Omental fat pad (tissue), 4 donors: ENCODE results near the gene PROZ. TPM values are rescaled to one million over a fixed set of nuclear protein-coding genes. Genes with fewer than 3 reads are reported as not detected.

Experiments used
- ATAC-seq: fragments of 150-250 bp; one replicate; pipeline ENCODE4 v1.9.1; 2016; ENCODE audit warnings: mild to moderate bottlenecking, moderate library complexity; ENCODE audit not compliant: low FRiP score
- DNase-seq: peaks from one replicate; pipeline ENCODE4 v3.0.0-alpha.2; 2019; ENCODE audit warnings: low spot score
- total RNA-seq, 4 donors: library from RNA; depleted of rRNA; stranded (reverse); fragments of >200 nt; gene quantifications; one replicate each; pipeline ENCODE4 v1.1.0, GENCODE V29; 2016
- TF ChIP-seq, protein P1 (sequence below), 3 donors: fragments of 450-650 bp; IDR thresholded peaks; one replicate each; pipeline ENCODE4 v1.5.1; 2016 to 2017; ENCODE audit warnings: antibody characterized with exemption in 3 of 3, mild to moderate bottlenecking in 3 of 3, moderate library complexity in 2 of 3

Gene PROZ
- total RNA-seq, 4 donors from 2014 or later: not detected

DNA sequence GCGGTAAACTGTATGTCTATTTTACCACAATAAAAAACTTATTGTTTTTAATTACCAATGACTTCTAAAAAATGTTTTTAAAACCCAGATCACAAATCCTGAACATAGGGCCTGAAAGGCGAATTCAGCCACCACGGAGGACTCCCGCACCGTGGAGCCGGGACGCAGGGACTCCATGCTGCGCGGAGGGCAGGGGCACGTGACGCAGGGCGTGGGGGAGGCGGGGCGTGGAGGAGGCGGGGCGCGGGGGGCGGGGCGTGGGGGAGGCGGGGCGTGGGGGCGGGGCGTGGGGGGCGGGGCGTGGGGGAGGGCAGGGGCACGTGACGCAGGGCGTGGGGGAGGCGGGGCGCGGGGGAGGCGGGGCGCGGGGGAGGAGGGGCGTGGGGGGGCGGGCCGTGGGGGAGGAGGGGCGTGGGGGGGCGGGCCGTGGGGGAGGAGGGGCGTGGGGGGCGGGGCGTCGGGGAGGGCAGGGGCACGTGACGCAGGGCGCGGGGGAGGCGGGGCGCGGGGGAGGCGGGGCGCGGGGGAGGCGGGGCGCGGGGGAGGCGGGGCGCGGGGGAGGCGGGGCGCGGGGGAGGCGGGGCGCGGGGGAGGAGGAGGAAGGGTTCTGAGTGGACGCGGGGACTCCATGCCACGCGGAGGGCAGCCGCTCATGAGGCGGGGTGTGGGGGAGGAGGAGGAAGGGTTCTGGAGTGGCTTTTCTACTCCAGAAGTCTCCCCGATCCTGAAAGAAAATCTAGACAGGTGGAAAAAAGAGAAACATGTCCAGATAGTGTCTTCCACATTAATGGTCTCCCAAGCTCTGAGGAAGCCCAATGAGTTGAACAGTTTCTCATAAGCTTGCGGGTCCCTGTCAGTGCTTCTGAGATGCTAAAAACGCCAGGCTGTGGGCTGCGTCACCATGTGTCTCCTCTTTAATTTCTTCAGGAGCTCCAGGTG, 4.4 kb upstream of the PROZ start:
- DNase-seq (peak; percentile 52), ATAC-seq (peak; percentile 58)
- TF ChIP-seq, protein P1, sequence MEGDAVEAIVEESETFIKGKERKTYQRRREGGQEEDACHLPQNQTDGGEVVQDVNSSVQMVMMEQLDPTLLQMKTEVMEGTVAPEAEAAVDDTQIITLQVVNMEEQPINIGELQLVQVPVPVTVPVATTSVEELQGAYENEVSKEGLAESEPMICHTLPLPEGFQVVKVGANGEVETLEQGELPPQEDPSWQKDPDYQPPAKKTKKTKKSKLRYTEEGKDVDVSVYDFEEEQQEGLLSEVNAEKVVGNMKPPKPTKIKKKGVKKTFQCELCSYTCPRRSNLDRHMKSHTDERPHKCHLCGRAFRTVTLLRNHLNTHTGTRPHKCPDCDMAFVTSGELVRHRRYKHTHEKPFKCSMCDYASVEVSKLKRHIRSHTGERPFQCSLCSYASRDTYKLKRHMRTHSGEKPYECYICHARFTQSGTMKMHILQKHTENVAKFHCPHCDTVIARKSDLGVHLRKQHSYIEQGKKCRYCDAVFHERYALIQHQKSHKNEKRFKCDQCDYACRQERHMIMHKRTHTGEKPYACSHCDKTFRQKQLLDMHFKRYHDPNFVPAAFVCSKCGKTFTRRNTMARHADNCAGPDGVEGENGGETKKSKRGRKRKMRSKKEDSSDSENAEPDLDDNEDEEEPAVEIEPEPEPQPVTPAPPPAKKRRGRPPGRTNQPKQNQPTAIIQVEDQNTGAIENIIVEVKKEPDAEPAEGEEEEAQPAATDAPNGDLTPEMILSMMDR (IDR thresholded peaks at IDR 0.05): no peak

DNA sequence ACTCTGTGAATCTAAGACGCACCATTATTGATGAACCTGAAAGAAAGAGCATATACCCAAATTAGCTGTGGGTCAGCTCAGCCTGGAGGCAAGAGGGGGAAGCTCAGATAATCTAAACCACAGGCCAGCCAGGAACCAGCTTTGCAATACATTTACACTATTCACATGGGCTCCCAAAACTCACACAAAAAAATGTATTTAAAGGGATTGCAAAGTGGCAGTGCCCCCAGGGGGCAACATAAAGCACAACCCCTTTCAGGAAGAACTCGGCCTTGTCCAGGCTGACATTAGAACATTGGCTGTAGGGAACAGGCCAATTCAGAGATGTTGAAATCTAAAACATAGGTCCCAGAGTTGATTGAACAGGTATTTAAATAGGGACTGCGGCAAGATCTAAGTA, 3.2 kb upstream of the PROZ start:
- ATAC-seq (no peak), DNase-seq (no peak)
- TF ChIP-seq, protein P1 (IDR thresholded peaks at IDR 0.05): no peak

DNA sequence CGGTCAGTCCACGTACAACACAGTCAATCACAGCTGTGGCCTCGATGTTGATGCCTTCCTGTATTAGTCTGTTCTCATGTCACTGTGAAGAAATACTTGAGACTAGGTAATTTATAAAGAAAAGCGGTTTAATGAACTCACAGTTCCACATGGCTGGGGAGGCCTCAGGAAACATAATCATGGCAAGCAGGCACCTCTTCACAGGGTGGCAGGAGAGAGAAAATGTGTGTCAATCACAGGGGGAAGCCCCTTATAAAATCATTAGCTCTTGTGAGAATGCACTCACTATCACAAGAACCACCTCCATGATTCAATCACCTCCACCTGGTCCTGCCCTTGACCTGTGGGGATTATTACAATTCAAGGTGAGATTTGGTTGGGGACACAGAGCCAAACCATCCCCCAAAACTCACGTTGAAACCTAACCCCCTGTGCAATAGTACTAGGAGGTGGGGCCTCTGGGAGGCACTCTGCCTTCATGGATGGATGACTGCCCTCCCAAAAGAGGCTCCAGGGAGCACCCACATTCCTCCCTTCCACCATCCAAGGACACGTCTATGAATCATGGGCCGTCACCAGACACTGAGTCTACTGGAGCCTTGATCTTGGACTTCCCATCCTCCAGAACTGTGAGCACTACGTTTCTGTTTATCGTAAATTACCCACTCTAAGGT, 2.3 kb upstream of the PROZ start:
- TF ChIP-seq, protein P1 (IDR thresholded peaks at IDR 0.05): no peak
- DNase-seq: no peak
- ATAC-seq: no peak

DNA sequence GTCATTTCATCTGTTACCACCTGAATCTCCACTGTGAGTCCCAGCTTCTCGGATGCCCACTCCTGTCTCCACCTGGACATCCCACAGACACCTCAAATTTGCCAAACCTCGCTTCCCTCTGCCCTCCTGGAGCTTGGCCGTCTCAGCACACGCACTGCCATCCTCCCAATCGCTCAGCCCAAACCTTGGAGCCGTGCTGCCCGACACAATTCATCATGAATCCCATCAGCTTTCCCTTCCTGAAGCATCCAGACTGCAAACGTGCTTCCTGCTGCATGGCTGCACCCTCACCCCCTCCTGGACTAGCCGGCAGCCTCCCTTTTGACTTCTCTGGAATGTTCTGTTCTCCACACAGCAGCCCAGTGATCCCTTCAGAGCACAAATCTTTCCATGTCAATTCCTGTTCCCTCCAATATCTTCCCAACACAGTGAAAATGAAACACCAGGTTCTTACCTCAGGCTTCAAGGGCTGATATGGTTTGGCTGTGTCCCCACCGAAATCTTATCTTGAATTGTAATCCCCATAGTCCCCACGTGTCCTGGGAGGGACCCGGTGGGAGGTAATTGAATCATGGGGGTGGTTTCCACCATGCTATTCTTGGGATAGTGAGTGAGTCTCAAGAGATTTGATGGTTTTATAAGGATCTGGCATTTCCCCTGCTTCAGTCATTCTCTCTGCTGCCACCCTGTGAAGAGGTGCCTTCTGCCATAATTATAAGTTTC, 1.1 kb upstream of the PROZ start:
- ATAC-seq: no peak
- TF ChIP-seq, protein P1 (IDR thresholded peaks at IDR 0.05): no peak
- no peak for DNase-seq

DNA sequence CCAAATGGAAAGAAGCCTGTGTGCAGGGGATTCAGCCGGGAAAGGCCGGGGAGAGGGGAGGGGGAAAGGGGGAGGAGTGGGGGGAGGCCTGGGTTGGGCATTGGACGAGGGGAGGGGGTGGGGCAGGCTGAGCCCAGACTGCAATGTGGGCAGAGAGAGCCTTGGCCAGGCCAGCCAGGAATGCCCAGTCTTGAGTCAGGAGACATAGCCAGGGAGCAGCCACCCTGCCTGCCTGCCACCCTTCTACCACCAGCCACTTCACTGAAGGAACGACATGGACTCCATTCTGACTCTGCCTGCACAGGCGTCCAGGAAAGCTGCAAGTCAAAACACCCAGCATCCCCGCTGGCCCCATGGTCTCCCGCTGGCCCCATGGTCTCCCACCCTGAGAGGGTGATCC, 498 bp downstream of the PROZ start:
- TF ChIP-seq, protein P1 (IDR thresholded peaks at IDR 0.05): no peak
- ATAC-seq: no peak
- no peak for DNase-seq

DNA sequence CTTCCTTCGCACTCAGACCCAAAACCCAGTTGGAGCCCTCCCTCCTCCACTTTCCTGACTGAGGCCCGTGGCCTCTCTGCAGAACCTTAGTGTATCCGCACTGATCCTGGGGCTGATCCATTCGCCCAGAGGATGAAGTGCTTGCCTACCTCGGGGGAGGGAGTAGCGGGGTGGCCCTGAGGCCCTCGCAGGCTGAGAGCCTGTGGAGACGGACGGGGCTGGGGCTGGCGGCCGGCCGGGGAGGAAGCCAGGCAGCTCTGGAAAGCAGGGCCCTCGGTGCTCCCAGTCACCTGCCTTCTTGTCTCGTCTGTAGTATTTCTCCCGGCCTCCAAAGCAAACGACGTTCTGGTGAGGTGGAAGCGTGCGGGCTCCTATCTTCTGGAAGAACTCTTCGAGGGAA, 1.3 kb downstream of the PROZ start:
- DNase-seq: no peak
- TF ChIP-seq, protein P1 (IDR thresholded peaks at IDR 0.05): no peak
- no peak for ATAC-seq
